Body of pancreas (tissue), 4 donors: ENCODE measurements around the gene CCDC112. TPM values are rescaled to one million over a fixed set of nuclear protein-coding genes. Genes with fewer than 3 reads are reported as not detected.

Experiments
- ATAC-seq: fragments of 150-250 bp; one replicate; pipeline ENCODE4 v1.9.1; 2016
- DNase-seq, 4 donors: peaks; one replicate each; pipeline ENCODE4 v3.0.0-alpha.2; 2019
- H3K27ac ChIP-seq, 4 donors: fragments of 200-600 bp; sonication (generic); 1 replicate in 3 of 4; 2 replicates in 1 of 4; pipeline versions ENCODE4 v1.5.1 to v1.6.1; 2016 to 2019; ENCODE audit warnings: mild to moderate bottlenecking in 1 of 4, mixed read lengths in 1 of 4, moderate library complexity in 1 of 4
- H3K27me3 ChIP-seq, 2 donors: fragments of 200-600 bp; sonication (generic); one replicate each; pipeline ENCODE4 v1.6.0; 2016; ENCODE audit warnings: mild to moderate bottlenecking in 1 of 2
- H3K36me3 ChIP-seq, 2 donors: fragments of 200-600 bp; sonication (generic); replicated peaks in 1 of 2; 2 replicates each; pipeline ENCODE4 v1.5.1; 2016; ENCODE audit warnings: low read depth in 2 of 2; ENCODE audit not compliant: insufficient read depth in 1 of 2
- H3K4me1 ChIP-seq: fragments of 200-600 bp; sonication (generic); one replicate; pipeline ENCODE4 v1.6.0; 2016
- H3K4me3 ChIP-seq, 2 donors: fragments of 200-600 bp; sonication (generic); 1 replicate in 1 of 2; 2 replicates in 1 of 2; pipeline ENCODE4 v1.5.1; 2016 to 2019
- H3K9me3 ChIP-seq, 3 donors: fragments of 200-600 bp; sonication (generic); 1 replicate in 2 of 3; 2 replicates in 1 of 3; pipeline ENCODE4 v1.5.1; 2016
- CTCF ChIP-seq, 7 experiments: fragments of 450-650 bp in 4 of 7; fragments of 200-600 bp in 3 of 7; sonication (generic) in 3 of 7; IDR thresholded peaks; one replicate each; pipeline ENCODE4 v1.5.1; 2016 to 2019; ENCODE audit warnings: antibody characterized with exemption in 7 of 7
- POLR2A ChIP-seq, 3 donors: fragments of 450-650 bp; IDR thresholded peaks; one replicate each; pipeline ENCODE4 v1.6.1; 2016; ENCODE audit warnings: antibody characterized with exemption in 3 of 3, mild to moderate bottlenecking in 2 of 3
- WGBS, 2 donors: methylation state at CpG; one replicate each; pipeline ENCODE4 v1.1.5; 2017; 5-methylcytosine and 5-hydroxymethylcytosine counted together
- intact Hi-C: fragments of 100-400 bp; cut with DNase I; formaldehyde crosslinking; loops from one replicate; pipeline ENCODE4 v1.15.1; 2023
- small RNA-seq: library from RNA; depleted of rRNA; stranded (forward); fragments of <200 nt; gene quantifications from one replicate; pipeline ENCODE3, GENCODE V24; 2016
- total RNA-seq, 2 donors: library from RNA; depleted of rRNA; stranded (reverse); fragments of >200 nt; gene quantifications; one replicate each; pipeline ENCODE4 v1.1.0, GENCODE V29; 2016

The CCDC112 gene
- total RNA-seq, 2 donors from 2014 or later = 10.1 to 20.1 TPM

- no peak for DNase-seq
These were observed 64.9 kb downstream of the CCDC112 start for GRCh38 chr5:115231598-115231997.

GRCh38 chr5:115229606-115230005 is 66.8 kb downstream of the CCDC112 start:
- Histone ChIP-seq H3K27me3 (no peaks in the 10 kb centered on the region), H3K27ac (no peak overlapping the region), H3K9me3 (no peaks in the 10 kb centered on the region), H3K36me3 (no peaks in the 10 kb centered on the region), H3K4me1 (no peaks in the 10 kb centered on the region), H3K4me3 (no peak overlapping the region)
- TF ChIP-seq CTCF (IDR thresholded peaks at IDR 0.05) (no peak), POLR2A (IDR thresholded peaks at IDR 0.05) (no peak)
- ATAC-seq (no peak), DNase-seq (no peak)
- 92 to 96% methylated on average over 1 of the region's 1 CpG for WGBS, 2 donors
- intact Hi-C loops = no loop called here

More at GRCh38 chr5:115231598-115231997, 64.9 kb downstream of the CCDC112 start:
- H3K36me3 ChIP-seq = no peaks in the 10 kb centered on the region
- TF ChIP-seq CTCF (IDR thresholded peaks at IDR 0.05) (no peak), POLR2A (IDR thresholded peaks at IDR 0.05) (no peak)
- no peaks in the 10 kb centered on the region for H3K9me3 ChIP-seq
- no peaks in the 10 kb centered on the region for H3K27me3 ChIP-seq
- intact Hi-C loops = no loop called here
- H3K27ac ChIP-seq = no peak overlapping the region
- WGBS, 2 donors = 87 to 88% methylated on average over 4 of the region's 4 CpGs
- H3K4me3 ChIP-seq = no peak overlapping the region
- no peak for ATAC-seq
- H3K4me1 ChIP-seq = no peaks in the 10 kb centered on the region

GRCh38 chr5:115227281-115227680 is 69.2 kb downstream of the CCDC112 start:
- intact Hi-C loops = no loop called here

More at GRCh38 chr5:115227281-115227680, 69.2 kb downstream of the CCDC112 start:
- Histone ChIP-seq H3K4me1 (no peaks in the 10 kb centered on the region), H3K36me3 (peaks cover 0 to 2% of the 10 kb centered on the region in 2 donors), H3K27me3 (no peaks in the 10 kb centered on the region), H3K4me3 (no peak overlapping the region), H3K9me3 (no peaks in the 10 kb centered on the region), H3K27ac (no peak overlapping the region)
- DNase-seq (no peak), ATAC-seq (no peak)
- TF ChIP-seq POLR2A (IDR thresholded peaks at IDR 0.05) (no peak), CTCF (IDR thresholded peaks at IDR 0.05) (no peak)
- 100% methylated on average over 1 of the region's 1 CpG for WGBS, 2 donors

Small RNA genes lying within 50 kb of the gene (small RNA-seq; reads per million reads assigned to genes)
- gene HMGN1P15 = not detected

Other genes starting within 250 kb of the CCDC112 start
- gene TRIM36, start 126.7 kb downstream of the CCDC112 start, total RNA-seq = 1 to 10 TPM; 2.9 to 3.0 TPM
- 10 to 100 TPM in 1 of 2 donors, 1 to 10 TPM in 1; 5.6 to 10.9 TPM for gene PGGT1B, start 33.8 kb downstream of the CCDC112 start, total RNA-seq
- gene FEM1C, start 248.1 kb upstream of the CCDC112 start, total RNA-seq = 10 to 100 TPM in 1 of 2 donors, 1 to 10 TPM in 1; 4.9 to 11.9 TPM